Osteoblast (primary cell): ENCODE results near the gene CAVIN1. TPM values are rescaled to one million over a fixed set of nuclear protein-coding genes. Genes with fewer than 3 reads are reported as not detected.
"Not testable (repeated sequence)": the region's sequence is repeated elsewhere in the genome, so short reads cannot be mapped to it uniquely, and the experiment has no call there.

ENCODE experiments used
- DNase-seq: peaks from one replicate; pipeline ENCODE4 v3.0.0; 2011; ENCODE audit warnings: low spot score, mixed read lengths; ENCODE audit not compliant: insufficient read length; ENCODE audit errors: missing footprints
- H2AFZ ChIP-seq: 2 replicates; pipeline ENCODE4 v1.6.0; 2011; ENCODE audit warnings: mild to moderate bottlenecking, low read length
- H3K27ac ChIP-seq: 2 replicates; pipeline ENCODE4 v1.5.1; 2011; ENCODE audit warnings: mild to moderate bottlenecking, low read depth, low read length, moderate library complexity
- H3K27me3 ChIP-seq: 2 replicates; pipeline ENCODE4 v1.6.0; 2012; ENCODE audit warnings: mild to moderate bottlenecking, control low read depth, inconsistent platforms, low read length, moderate library complexity; ENCODE audit not compliant: insufficient read depth
- H3K36me3 ChIP-seq: 2 replicates; pipeline ENCODE4 v1.5.1; 2011; ENCODE audit warnings: mild to moderate bottlenecking, low read length, control low read depth, moderate library complexity; ENCODE audit not compliant: insufficient read depth
- H3K4me1 ChIP-seq: 2 replicates; pipeline ENCODE4 v1.5.1; 2011; ENCODE audit warnings: mild to moderate bottlenecking, low read length, control low read depth, moderate library complexity; ENCODE audit not compliant: insufficient read depth
- H3K4me2 ChIP-seq: 2 replicates; pipeline ENCODE4 v1.6.0; 2011; ENCODE audit warnings: mild to moderate bottlenecking, low read length; ENCODE audit not compliant: insufficient read depth
- H3K4me3 ChIP-seq: fragments of 200-600 bp; sonication (generic); 3 replicates; pipeline ENCODE4 v1.5.1; 2012; ENCODE audit warnings: mild to moderate bottlenecking, low read length, inconsistent platforms; ENCODE audit not compliant: insufficient read depth
- H3K79me2 ChIP-seq: 2 replicates; pipeline ENCODE4 v1.6.0; 2012; ENCODE audit warnings: mild to moderate bottlenecking, low read length, control low read depth, inconsistent platforms; ENCODE audit not compliant: insufficient read depth
- H3K9me3 ChIP-seq: 2 replicates; pipeline ENCODE4 v1.5.1; 2011; ENCODE audit warnings: low read depth, low read length, control low read depth
- H4K20me1 ChIP-seq: 2 replicates; pipeline ENCODE4 v1.6.0; 2012; ENCODE audit warnings: mild to moderate bottlenecking, low read length, control low read depth; ENCODE audit not compliant: insufficient read depth
- total RNA-seq: library from RNA; depleted of rRNA; stranded (reverse); fragments of >200 nt; gene quantifications from 2 replicates; pipeline ENCODE4 v1.2.3, GENCODE V29; 2012
- TF ChIP-seq, protein P1 (sequence below): IDR thresholded peaks from 2 replicates; pipeline ENCODE4 v1.5.1; 2011; ENCODE audit warnings: mild to moderate bottlenecking, low read depth, low read length, moderate library complexity; ENCODE audit errors: extremely low read depth

CAVIN1 gene
- total RNA-seq, 1 donor = 988 TPM

DNA sequence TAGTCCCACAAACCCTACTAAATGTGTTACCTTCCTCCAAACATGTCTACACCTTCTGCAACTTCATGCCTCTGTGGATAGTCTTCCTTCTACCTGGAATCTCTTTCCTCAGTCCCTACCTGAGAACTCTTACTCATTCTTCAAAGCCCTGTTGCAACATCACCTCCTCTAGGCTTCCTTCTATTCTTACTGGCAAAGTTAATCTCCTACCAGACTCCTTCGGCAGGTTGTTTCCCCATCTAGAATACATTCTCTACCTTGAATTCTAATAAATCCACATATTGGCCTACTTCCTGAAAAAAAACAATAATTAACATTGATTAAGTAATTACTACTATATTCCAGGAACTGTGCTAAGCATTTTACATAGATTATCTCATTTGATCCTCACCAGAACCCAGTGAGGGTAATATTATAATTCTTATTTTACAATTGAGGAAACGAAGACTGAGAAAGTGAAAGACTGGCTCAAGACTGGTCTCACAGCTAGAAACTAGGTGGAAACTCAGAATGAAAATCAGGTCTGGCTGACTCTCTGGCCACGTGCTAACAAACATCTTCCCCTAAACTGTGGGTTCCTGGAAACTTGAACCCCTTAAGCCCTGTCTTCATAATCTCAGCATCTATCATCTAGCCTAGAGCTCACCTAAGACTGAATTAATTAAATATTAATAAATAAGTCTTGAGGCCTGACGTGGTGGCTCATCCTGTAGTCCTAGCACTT, 30.2 kb downstream of the CAVIN1 start:
- H3K4me1 ChIP-seq = peaks cover 8% of the 10 kb centered on the region
- H3K79me2 ChIP-seq = peaks cover 8% of the 10 kb centered on the region
- no peak overlapping the region for H2AFZ ChIP-seq
- H3K27ac ChIP-seq = no peak overlapping the region
- H3K27me3 ChIP-seq = no peaks in the 10 kb centered on the region
- H4K20me1 ChIP-seq = no peaks in the 10 kb centered on the region
- H3K9me3 ChIP-seq = no peaks in the 10 kb centered on the region
- no peak overlapping the region for H3K4me3 ChIP-seq
- TF ChIP-seq, protein P1, sequence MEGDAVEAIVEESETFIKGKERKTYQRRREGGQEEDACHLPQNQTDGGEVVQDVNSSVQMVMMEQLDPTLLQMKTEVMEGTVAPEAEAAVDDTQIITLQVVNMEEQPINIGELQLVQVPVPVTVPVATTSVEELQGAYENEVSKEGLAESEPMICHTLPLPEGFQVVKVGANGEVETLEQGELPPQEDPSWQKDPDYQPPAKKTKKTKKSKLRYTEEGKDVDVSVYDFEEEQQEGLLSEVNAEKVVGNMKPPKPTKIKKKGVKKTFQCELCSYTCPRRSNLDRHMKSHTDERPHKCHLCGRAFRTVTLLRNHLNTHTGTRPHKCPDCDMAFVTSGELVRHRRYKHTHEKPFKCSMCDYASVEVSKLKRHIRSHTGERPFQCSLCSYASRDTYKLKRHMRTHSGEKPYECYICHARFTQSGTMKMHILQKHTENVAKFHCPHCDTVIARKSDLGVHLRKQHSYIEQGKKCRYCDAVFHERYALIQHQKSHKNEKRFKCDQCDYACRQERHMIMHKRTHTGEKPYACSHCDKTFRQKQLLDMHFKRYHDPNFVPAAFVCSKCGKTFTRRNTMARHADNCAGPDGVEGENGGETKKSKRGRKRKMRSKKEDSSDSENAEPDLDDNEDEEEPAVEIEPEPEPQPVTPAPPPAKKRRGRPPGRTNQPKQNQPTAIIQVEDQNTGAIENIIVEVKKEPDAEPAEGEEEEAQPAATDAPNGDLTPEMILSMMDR = no peak
- H3K36me3 ChIP-seq = no peaks in the 10 kb centered on the region
- no peak overlapping the region for H3K4me2 ChIP-seq
- DNase-seq = no peak

DNA sequence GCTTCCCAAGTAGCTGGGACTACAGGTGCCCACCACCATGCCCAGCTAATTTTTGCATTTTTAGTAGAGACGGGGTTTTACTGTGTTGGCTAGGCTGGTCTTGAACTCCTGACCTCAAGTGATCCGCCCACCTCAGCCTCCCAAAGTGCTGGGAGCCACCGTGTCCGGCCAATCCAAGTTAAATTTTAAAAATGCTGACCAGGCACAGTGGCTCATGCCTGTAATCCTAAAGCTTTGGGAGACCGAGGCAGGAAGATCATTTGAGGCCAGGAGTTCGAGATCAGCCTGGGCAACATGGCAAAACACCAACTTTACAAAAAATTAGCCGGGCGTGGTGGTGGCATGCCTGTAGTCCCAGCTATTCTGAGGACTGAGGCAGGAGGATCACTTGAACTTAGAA, 31.6 kb downstream of the CAVIN1 start:
- Histone ChIP-seq H4K20me1 (peaks cover 13% of the 10 kb centered on the region), H3K79me2 (peaks cover 22% of the 10 kb centered on the region)

DNA sequence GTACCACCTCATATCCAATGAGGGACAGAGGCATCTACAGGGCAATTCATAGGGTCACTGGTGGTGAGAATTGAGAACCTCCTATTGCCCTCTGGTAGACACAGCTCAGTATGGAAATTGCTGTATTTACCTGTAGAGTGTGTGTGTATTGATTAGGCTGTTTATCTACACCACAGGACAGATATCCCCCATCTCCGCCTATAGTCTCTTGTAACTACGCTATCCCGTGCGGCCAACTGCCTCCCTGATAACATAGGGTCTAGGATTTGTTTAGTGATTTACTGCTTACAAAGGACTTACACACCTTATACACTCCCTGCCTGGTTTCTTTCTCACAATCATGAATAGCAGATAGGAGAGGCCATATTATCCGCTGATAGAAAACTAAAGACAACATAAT, 33.2 kb downstream of the CAVIN1 start:
- peaks cover 19% of the 10 kb centered on the region for H3K4me1 ChIP-seq

More for the DNA sequence above, 31.6 kb downstream of the CAVIN1 start:
- DNase-seq, H2AFZ ChIP-seq, H3K9me3 ChIP-seq, H3K4me2 ChIP-seq, H3K4me3 ChIP-seq, H3K27ac ChIP-seq, H3K27me3 ChIP-seq, H3K36me3 ChIP-seq: not testable (repeated sequence)
- H3K4me1 ChIP-seq = peaks cover 16% of the 10 kb centered on the region

DNA sequence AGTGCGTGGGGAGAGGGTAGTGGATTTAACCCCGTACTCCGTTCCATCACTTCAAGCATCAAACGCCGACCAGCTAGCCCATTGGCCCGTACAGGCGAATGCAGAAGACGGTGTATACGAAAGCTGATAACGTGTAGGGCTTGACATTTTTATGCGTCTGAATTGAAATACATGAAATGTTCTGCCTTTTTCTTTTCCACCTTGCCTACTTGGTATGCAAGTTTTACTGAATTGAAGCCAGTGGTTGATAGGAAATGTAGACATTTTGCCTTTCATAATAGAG, 34.0 kb downstream of the CAVIN1 start:
- TF ChIP-seq, protein P1 = no peak
- peaks cover 45% of the 10 kb centered on the region for H3K79me2 ChIP-seq

More for the DNA sequence above, 33.2 kb downstream of the CAVIN1 start:
- Histone ChIP-seq H3K36me3 (no peaks in the 10 kb centered on the region), H3K79me2 (peaks cover 37% of the 10 kb centered on the region), H3K27me3 (no peaks in the 10 kb centered on the region), H4K20me1 (peaks cover 18% of the 10 kb centered on the region), H3K27ac (peak overlapping the region; percentile 99), H3K4me3 (no peak overlapping the region), H2AFZ (no peak overlapping the region), H3K4me2 (no peak overlapping the region), H3K9me3 (no peaks in the 10 kb centered on the region)
- no peak for DNase-seq
- TF ChIP-seq, protein P1 = no peak

More for the DNA sequence above, 34.0 kb downstream of the CAVIN1 start:
- Histone ChIP-seq H3K4me3 (peak overlapping the region; percentile 70), H3K27ac (peak overlapping the region; percentile 99), H2AFZ (peak overlapping the region; percentile 77), H4K20me1 (peaks cover 24% of the 10 kb centered on the region), H3K4me2 (peak overlapping the region; percentile 91), H3K27me3 (no peaks in the 10 kb centered on the region), H3K9me3 (no peaks in the 10 kb centered on the region), H3K36me3 (no peaks in the 10 kb centered on the region), H3K4me1 (peaks cover 19% of the 10 kb centered on the region)
- peak; percentile 50 for DNase-seq
